NB4 (cell line): ENCODE data around the gene PSMC5.
"Not testable (repeated sequence)": the region's sequence is repeated elsewhere in the genome, so short reads cannot be mapped to it uniquely, and the experiment has no call there.

Experiments
- DNase-seq: peaks from one replicate; pipeline ENCODE4 v3.0.0; 2010; ENCODE audit warnings: low read depth
- H3K4me3 ChIP-seq: one replicate; pipeline ENCODE4 v1.5.1; 2011; ENCODE audit warnings: mild to moderate bottlenecking, low read depth, low read length, moderate library complexity
- MYC ChIP-seq: IDR thresholded peaks from 2 replicates; pipeline ENCODE4 v1.6.1; 2011; ENCODE audit warnings: low read depth, low read length
- POLR2A ChIP-seq: IDR thresholded peaks from 2 replicates; pipeline ENCODE4 v1.6.1; 2011; ENCODE audit warnings: mild to moderate bottlenecking; ENCODE audit not compliant: insufficient read length; ENCODE audit errors: extremely low read depth
- TF ChIP-seq, protein P1 (sequence below): IDR thresholded peaks from one replicate; pipeline ENCODE4 v1.5.1; 2012; ENCODE audit warnings: low read depth, low read length
- TF ChIP-seq, protein P2 (sequence below): IDR thresholded peaks from 2 replicates; pipeline ENCODE4 v1.6.1; 2011; ENCODE audit warnings: low read depth, low read length

The PSMC5 gene

DNA sequence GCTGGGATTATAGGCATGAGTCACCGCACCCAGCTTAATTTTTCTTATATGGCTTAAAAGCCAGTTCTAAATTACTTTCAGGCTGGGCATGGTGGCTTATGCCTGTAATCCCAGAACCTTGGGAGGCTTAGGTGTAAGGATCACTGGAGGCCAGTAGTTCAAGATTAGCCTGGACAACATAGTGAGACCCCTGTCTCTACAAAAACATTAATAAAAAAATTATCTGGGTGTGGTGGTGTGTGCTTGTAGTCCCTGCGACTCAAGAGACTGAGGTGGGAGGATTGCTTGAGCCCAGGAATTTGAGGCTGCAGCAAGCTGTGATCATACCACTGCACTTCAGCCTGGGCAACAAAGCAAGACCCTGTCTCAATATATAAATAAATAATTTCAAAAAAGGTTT is 26.0 kb downstream of the PSMC5 start:
- TF ChIP-seq MYC = no peak
- TF ChIP-seq, protein P1, sequence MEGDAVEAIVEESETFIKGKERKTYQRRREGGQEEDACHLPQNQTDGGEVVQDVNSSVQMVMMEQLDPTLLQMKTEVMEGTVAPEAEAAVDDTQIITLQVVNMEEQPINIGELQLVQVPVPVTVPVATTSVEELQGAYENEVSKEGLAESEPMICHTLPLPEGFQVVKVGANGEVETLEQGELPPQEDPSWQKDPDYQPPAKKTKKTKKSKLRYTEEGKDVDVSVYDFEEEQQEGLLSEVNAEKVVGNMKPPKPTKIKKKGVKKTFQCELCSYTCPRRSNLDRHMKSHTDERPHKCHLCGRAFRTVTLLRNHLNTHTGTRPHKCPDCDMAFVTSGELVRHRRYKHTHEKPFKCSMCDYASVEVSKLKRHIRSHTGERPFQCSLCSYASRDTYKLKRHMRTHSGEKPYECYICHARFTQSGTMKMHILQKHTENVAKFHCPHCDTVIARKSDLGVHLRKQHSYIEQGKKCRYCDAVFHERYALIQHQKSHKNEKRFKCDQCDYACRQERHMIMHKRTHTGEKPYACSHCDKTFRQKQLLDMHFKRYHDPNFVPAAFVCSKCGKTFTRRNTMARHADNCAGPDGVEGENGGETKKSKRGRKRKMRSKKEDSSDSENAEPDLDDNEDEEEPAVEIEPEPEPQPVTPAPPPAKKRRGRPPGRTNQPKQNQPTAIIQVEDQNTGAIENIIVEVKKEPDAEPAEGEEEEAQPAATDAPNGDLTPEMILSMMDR = no peak
- no peak for TF ChIP-seq POLR2A
- TF ChIP-seq, protein P2, sequence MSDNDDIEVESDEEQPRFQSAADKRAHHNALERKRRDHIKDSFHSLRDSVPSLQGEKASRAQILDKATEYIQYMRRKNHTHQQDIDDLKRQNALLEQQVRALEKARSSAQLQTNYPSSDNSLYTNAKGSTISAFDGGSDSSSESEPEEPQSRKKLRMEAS = no peak
- no peak for DNase-seq
- no peak overlapping the region for H3K4me3 ChIP-seq

DNA sequence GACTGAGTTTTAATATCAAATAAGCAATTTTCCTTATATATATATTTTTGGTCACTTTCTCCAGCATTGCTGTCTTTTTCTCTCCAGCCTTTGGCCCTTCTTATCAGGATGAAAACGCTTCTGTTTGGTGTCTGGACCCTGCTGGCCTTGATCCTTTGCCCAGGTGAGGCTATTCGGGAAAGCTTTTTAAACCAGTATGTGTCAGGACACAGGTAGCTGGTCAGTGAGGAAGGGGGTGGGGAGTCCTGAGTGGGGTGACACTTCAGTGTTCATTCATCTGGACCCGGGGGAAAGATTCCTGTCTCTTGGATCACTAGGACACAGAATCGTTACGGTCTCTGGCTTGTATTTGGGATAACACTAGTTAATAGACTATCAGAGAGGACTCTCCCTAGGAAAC is 27.5 kb downstream of the PSMC5 start:
- no peak overlapping the region for H3K4me3 ChIP-seq
- DNase-seq = no peak
- TF ChIP-seq POLR2A (no peak), MYC (no peak)
- TF ChIP-seq, protein P2 = no peak
- TF ChIP-seq, protein P1 = no peak

DNA sequence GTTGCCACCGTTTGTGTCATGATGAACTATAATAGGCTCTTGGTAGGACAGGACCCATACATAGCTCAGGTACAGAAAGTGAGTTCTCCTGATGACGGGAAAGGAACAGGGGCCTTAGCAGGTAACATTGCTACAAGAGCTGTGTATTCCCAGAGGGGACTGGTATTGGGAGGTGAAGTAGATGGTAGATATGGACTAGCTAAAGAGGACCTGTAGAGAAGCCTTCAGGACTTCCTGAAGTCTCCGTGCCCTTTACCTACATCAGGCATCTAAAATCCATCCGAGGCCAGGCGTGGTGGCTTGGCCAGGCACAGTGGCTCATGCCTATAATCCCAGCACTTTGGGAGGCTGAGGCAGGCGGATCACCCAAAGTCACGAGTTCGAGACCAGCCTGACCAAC is 28.0 kb downstream of the PSMC5 start:
- TF ChIP-seq, protein P1 = no peak
- TF ChIP-seq POLR2A = no peak
- TF ChIP-seq, protein P2 = no peak
- no peak for TF ChIP-seq MYC
- DNase-seq = no peak

DNA sequence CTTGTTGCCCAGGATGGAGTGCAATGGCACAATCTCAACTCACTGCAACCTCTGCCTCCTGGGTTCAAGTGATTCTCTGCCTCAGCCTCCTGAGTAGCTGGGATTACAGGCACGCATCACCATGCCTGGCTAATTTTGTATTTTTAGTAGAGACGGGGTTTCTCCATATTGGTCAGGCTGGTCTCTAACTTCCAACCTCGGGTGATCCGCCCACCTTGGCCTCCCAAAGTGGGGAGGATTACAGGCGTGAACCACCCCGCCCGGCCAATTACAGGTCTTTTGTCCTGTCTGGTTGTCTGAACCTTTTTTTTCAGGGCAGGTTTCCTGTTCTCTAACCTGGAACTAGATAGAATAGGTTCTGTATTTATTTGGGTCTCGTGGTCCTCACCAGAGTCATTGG is 29.2 kb downstream of the PSMC5 start:
- not testable (repeated sequence) for DNase-seq, H3K4me3 ChIP-seq

More for the DNA sequence above, 28.0 kb downstream of the PSMC5 start:
- H3K4me3 ChIP-seq = no peak overlapping the region

- TF ChIP-seq, protein P1 = no peak
- TF ChIP-seq POLR2A = no peak
- TF ChIP-seq, protein P2 = no peak
- no peak for TF ChIP-seq MYC
- no peak for DNase-seq
- H3K4me3 ChIP-seq = no peak overlapping the region
These were observed 32.0 kb downstream of the PSMC5 start for GRCh38 chr17:63859257-63859656.

DNA sequence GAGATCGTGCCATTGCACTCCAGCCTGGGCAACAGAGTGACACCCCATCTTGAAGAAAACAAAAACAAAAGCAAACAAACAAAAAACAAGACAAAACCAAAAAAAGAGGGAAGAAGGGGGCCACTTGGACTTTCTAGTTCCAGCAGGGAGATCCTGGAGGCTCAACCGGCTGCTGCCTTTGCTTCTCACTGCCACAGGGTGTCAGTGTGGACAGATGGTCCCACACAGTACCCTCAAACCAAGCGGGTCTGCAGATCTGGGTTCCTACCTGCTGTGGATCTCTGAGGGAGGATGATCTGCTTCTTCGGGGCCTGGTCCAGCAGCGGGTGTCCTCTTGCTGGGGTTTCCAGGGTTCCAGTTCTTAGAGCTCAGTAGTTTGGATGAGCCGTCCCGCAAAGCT is 39.4 kb downstream of the PSMC5 start:
- H3K4me3 ChIP-seq, DNase-seq: not testable (repeated sequence)

DNA sequence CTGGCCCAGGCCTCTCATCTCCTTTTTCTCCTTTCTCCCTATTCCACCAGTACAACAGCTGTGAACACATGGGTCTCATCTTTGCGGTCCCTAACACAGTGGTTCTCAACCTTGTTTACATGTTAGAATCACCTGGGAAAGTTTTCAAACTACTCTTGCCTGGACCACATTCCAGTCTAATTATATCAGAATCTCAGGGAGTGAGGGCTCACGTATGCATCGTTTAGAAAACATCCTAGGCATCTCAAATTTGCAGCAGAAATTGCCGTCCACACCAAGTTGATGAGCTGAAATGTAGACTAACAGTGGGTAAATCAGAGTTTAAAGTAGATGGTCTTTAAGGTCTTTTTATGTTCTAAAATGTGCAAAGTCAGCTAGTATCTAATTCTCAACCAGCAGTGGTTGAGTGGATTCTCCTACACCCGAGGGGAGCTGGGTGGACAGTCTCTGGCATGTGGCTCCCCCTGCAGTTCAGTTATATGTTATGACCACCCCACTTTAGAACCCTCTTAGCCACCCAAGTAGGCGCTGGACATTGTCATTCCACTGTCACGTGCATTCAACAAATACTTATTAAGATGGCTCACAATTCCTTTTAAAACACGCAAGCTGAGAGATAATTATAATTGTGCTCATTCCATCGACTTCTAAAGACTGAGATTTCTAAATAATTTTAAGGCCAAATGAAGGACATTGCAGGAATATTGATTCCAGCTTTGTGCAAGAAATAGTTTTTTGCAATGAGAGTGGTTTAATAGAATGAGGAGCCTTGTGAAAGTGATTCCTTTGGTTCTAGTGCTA is 42.5 kb downstream of the PSMC5 start:
- H3K4me3 ChIP-seq, DNase-seq: not testable (repeated sequence)
- TF ChIP-seq, protein P1 = peak; percentile 33

DNA sequence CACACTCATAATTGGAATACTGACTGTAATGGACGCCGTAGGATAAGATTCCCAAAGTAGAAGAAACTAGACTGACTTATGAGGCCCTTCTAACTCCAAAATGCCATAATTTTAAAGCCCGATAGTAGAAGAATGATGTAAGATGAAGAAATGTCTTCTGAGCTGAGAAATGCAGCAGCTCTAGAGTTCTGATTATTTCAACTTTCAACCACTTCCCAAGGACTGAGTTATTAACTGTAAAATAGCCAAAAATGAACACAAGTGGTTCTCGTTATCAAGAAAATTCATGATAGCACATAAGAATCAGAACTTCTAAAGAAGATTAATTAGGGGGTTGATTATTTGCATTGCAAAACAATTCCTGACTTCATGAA is 43.0 kb downstream of the PSMC5 start:
- DNase-seq, H3K4me3 ChIP-seq: not testable (repeated sequence)

- not testable (repeated sequence) for DNase-seq
These were observed 44.6 kb downstream of the PSMC5 start for GRCh38 chr17:63871646-63872365.

DNA sequence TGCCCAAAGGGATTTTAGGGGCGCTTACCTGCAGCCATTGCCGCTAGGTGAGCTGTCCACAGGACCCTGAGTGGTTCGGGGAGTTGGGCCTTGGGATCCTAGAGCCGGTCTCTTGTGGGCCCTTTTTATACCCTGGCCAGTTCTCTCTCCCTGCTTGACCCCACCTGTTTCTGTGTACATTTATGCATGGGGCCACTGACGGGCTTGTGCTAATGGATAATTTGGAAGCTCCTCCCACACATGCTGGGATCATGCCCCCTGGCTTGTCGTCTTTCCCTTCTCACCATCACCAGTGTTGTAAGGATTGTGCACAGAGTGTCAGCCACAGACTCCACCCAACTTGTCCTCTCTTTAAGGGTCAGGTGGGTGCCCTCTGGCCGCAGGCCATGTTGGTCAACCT is 46.3 kb downstream of the PSMC5 start, which contains the start of gene CSH2:
Gene CSH2 (minus strand): TSS at position 101 of the 400 bp plus-strand sequence. CDS start 63 bp downstream, at position 38.
- H3K4me3 ChIP-seq, DNase-seq: not testable (repeated sequence)

More at GRCh38 chr17:63871646-63872365, 44.6 kb downstream of the PSMC5 start:
- H3K4me3 ChIP-seq = not testable (repeated sequence)
